Gastrocnemius medialis (tissue), 4 donors: Measurements from ENCODE around the gene LHX3.

Source experiments
- CTCF ChIP-seq, 5 experiments: fragments of 450-650 bp in 3 of 5; fragments of 200-600 bp in 2 of 5; sonication (generic) in 2 of 5; IDR thresholded peaks in 4 of 5; conservative IDR thresholded peaks in 1 of 5; 1 replicate in 4 of 5; 2 replicates in 1 of 5; pipeline ENCODE4 v1.5.1; 2016 to 2019; ENCODE audit warnings: antibody characterized with exemption in 5 of 5, mild to moderate bottlenecking in 3 of 5, moderate library complexity in 3 of 5
- POLR2A ChIP-seq, 2 donors: fragments of 450-650 bp; IDR thresholded peaks; one replicate each; pipeline ENCODE4 v1.6.1; 2017; ENCODE audit warnings: antibody characterized with exemption in 2 of 2, mild to moderate bottlenecking in 2 of 2, moderate library complexity in 2 of 2

GRCh38 chr9:136170006-136170901 lies 34.7 kb downstream of the LHX3 start:
- peak in 4 of 5 experiments; percentile 34 to 54 (median 48) for TF ChIP-seq CTCF (IDR thresholded peaks at IDR 0.05 in 4 of 5, conservative IDR thresholded peaks at IDR 0.05 in 1 of 5)
- TF ChIP-seq POLR2A (IDR thresholded peaks at IDR 0.05): no peak
